ENCODE results near the gene EMP1. TPM values are rescaled to one million over a fixed set of nuclear protein-coding genes. Genes with fewer than 3 reads are reported as not detected.

EMP1 gene
- total and polyA plus RNA-seq, 2 of the 13 experiments (the other 11 are each of a cell fraction or from before 2014, with no cell fraction given), result 0.13 to 0.61 TPM

DNA sequence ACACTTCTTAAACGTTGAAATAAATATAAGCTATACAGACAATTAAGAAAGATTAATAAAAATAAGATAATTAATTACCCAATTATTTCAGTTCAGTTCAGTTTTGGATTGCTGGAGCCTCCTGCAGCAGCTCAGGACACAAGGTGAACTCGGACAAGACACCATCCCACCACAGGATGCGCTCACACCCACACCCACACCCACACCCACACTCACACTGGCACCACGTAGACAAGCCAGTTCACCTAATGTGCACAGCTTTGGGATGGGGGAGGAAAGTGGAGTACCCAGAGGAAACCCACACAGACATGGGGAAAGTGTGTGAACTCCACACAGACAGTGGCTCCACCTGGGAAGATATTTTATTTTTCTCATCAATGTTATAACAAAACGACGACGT, 32.1 kb downstream of the EMP1 start:
- Histone ChIP-seq H3K4me3 (replicated peaks in 1 of 3; ENCODE audit: insufficient read depth in 1 of 3, low read depth in 2 of 3, low read length in 3 of 3) (no peak overlapping the region), H3K9me3 (ENCODE audit: low read length) (no peaks in the 10 kb centered on the region), H3K4me1 (ENCODE audit: insufficient read depth, low read length) (no peaks in the 10 kb centered on the region), H3K36me3 (replicated peaks in 1 of 2; ENCODE audit: control insufficient read depth in 1 of 2, insufficient read depth in 2 of 2, low read length in 2 of 2) (no peaks in the 10 kb centered on the region), H2AFZ (ENCODE audit: low read length) (no peak overlapping the region), H3K9ac (ENCODE audit: insufficient read depth, low read depth, low read length) (no peak overlapping the region), H3K79me2 (ENCODE audit: insufficient read depth, low read length) (no peaks in the 10 kb centered on the region), H4K20me1 (ENCODE audit: insufficient read depth, low read length) (no peaks in the 10 kb centered on the region), H3K27me3 (ENCODE audit: control insufficient read depth in 1 of 2, insufficient read depth in 2 of 2, low read length in 2 of 2) (peaks cover 1 to 9% of the 10 kb centered on the region in 2 experiments; a peak in 2 of 5 replicates), H3K4me2 (ENCODE audit: low read depth, low read length) (no peak overlapping the region), H3K27ac (ENCODE audit: extremely low read length, insufficient read depth, low read length) (no peak overlapping the region)
- no peak for FAIRE-seq
- POLR2A ChIA-PET, result no interaction called here
- TF ChIP-seq ZNF7 (CRISPR knock-in tag; IDR thresholded peaks at IDR 0.05) (no peak), FOXJ3 (CRISPR knock-in tag; IDR thresholded peaks at IDR 0.05; ENCODE audit: borderline replicate concordance) (no peak), ZNF619 (CRISPR knock-in tag; IDR thresholded peaks at IDR 0.05) (no peak), STAT5B (CRISPR knock-in tag; IDR thresholded peaks at IDR 0.05) (no peak), ZFP36 (IDR thresholded peaks at IDR 0.05; ENCODE audit: borderline replicate concordance, low read depth, low read length, partially characterized antibody) (no peak), BHLHE40 (IDR thresholded peaks at IDR 0.05; ENCODE audit: low read length) (no peak), HMGA1 (CRISPR knock-in tag; conservative IDR thresholded peaks at IDR 0.05) (no peak)
- TF ChIP-seq, protein P1, sequence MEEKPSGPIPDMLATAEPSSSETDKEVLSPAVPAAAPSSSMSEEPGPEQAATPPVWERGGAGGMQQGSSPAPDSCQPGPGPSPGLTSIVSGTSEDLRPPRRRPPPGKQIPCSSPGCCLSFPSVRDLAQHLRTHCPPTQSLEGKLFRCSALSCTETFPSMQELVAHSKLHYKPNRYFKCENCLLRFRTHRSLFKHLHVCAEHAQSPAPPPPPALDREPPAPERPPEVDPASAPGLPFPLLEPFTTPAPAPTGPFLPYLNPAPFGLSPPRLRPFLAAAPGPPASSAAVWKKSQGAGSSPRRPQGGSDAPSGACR (CRISPR knock-in tag; IDR thresholded peaks at IDR 0.05), result no peak
- TF ChIP-seq, protein P2, sequence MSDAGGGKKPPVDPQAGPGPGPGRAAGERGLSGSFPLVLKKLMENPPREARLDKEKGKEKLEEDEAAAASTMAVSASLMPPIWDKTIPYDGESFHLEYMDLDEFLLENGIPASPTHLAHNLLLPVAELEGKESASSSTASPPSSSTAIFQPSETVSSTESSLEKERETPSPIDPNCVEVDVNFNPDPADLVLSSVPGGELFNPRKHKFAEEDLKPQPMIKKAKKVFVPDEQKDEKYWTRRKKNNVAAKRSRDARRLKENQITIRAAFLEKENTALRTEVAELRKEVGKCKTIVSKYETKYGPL (CRISPR knock-in tag; IDR thresholded peaks at IDR 0.05), result no peak
- TF ChIP-seq, protein P3, sequence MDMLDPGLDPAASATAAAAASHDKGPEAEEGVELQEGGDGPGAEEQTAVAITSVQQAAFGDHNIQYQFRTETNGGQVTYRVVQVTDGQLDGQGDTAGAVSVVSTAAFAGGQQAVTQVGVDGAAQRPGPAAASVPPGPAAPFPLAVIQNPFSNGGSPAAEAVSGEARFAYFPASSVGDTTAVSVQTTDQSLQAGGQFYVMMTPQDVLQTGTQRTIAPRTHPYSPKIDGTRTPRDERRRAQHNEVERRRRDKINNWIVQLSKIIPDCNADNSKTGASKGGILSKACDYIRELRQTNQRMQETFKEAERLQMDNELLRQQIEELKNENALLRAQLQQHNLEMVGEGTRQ (IDR thresholded peaks at IDR 0.05; ENCODE audit: low read depth, low read length), result no peak
- TF ChIP-seq, protein P3 (CRISPR knock-in tag; IDR thresholded peaks at IDR 0.05; ENCODE audit: borderline replicate concordance), result no peak
- TF ChIP-seq, protein P4, sequence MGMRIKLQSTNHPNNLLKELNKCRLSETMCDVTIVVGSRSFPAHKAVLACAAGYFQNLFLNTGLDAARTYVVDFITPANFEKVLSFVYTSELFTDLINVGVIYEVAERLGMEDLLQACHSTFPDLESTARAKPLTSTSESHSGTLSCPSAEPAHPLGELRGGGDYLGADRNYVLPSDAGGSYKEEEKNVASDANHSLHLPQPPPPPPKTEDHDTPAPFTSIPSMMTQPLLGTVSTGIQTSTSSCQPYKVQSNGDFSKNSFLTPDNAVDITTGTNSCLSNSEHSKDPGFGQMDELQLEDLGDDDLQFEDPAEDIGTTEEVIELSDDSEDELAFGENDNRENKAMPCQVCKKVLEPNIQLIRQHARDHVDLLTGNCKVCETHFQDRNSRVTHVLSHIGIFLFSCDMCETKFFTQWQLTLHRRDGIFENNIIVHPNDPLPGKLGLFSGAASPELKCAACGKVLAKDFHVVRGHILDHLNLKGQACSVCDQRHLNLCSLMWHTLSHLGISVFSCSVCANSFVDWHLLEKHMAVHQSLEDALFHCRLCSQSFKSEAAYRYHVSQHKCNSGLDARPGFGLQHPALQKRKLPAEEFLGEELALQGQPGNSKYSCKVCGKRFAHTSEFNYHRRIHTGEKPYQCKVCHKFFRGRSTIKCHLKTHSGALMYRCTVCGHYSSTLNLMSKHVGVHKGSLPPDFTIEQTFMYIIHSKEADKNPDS (CRISPR knock-in tag; IDR thresholded peaks at IDR 0.05), result no peak
- TF ChIP-seq, protein P5, sequence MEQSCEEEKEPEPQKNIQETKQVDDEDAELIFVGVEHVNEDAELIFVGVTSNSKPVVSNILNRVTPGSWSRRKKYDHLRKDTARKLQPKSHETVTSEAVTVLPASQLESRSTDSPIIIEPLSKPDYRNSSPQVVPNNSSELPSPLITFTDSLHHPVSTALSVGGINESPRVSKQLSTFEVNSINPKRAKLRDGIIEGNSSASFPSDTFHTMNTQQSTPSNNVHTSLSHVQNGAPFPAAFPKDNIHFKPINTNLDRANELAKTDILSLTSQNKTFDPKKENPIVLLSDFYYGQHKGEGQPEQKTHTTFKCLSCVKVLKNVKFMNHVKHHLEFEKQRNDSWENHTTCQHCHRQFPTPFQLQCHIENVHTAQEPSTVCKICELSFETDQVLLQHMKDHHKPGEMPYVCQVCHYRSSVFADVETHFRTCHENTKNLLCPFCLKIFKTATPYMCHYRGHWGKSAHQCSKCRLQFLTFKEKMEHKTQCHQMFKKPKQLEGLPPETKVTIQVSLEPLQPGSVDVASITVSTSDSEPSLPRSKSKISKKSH (CRISPR knock-in tag; IDR thresholded peaks at IDR 0.05; ENCODE audit: borderline replicate concordance), result no peak
- TF ChIP-seq, protein P6, sequence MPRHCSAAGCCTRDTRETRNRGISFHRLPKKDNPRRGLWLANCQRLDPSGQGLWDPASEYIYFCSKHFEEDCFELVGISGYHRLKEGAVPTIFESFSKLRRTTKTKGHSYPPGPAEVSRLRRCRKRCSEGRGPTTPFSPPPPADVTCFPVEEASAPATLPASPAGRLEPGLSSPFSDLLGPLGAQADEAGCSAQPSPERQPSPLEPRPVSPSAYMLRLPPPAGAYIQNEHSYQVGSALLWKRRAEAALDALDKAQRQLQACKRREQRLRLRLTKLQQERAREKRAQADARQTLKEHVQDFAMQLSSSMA (CRISPR knock-in tag; IDR thresholded peaks at IDR 0.05), result no peak
- DNase-seq (ENCODE audit: low spot score), result no peak
- in situ Hi-C loops (cut with HindIII; ENCODE audit: extremely low pct_ligation_motif_present, low pct_unique_long_range_greater_than_20kb), result no loop called here
- no peak for ATAC-seq
- WGBS (ENCODE audit: low lambda C conversion rate), result 1% methylated on average over 6 of the region's 7 CpGs
- BruUV-seq (replicated peaks), result no TSS peak
- intact Hi-C loops (cut with micrococcal nuclease; ENCODE audit: unreplicated experiment), result no loop called here
- CTCF ChIA-PET (ENCODE audit: low intra/inter-chr PET ratio, low total read pairs), result no interaction called here

All from HepG2 (cell line).